ENCODE results near the gene AGBL4.

AGBL4 gene

DNA sequence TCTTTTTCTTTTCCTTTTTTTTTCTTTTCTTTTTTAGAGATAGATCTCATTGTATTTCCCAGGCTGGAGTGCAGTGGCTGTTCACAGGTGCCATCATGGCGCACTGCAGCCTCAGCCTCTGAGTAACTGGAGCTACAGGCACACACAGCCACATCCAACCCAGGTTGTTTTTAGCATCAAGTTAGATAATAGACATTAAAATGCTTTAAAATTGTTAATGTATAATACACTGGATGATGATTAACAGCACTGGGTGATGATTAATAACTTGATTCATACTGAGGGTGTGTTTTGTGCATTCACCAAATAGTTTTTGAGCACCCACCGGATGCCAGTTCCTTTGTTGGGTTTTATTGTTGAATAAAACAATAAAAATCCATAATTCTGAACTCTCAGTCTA is 1322.3 kb downstream of the AGBL4 start:
- DNase-seq = no peak

DNA sequence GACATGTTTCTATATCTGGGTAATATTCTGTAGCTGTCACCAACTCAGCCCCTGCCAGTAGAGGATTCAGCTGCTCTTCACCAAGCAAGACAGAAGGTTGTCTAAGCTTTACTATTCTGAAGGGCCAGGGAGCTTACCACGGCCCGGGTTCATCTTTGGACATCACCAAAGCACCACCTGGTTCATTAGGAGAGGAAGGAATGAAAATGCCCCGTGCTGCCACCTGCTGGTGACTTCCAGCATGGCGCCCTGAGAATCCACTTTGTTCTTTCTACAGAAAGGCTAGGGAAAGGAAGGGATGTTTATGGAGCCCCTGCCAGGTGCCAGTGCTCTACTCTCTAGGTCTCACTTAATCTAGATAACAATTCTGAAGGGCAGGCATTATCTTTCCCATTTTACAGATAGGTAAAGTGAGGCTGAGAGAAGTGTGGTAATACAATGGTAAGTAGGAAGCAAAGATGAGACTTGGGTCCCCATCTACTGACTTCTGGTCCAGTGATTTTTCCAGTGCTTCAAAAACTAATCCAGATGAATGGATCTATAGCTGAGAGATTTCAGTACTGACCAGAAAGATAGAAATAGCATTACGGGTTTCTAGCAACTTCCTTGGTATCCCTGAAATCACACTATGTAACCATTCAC is 1326.6 kb downstream of the AGBL4 start:
- peak; percentile 88 for DNase-seq

DNA sequence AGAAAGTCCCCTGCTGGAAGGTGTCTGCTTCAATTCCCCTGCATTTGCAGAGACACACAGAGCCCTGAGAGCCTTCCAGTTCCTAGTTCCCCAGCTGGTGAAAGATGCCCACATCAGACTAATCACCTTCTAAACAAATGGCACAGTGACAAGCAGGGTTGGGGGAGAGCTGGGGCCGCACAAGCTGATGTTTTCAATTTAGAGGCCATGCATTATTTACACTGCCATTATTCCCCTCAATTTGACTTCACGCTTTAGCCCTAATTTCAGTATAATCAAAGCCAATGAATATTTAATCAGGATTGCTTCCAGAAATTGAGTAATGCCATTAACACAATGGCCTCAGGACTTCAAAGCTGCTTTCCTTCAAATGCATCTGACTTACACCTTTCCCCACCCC is 1328.6 kb downstream of the AGBL4 start:
- no peak for DNase-seq

DNA sequence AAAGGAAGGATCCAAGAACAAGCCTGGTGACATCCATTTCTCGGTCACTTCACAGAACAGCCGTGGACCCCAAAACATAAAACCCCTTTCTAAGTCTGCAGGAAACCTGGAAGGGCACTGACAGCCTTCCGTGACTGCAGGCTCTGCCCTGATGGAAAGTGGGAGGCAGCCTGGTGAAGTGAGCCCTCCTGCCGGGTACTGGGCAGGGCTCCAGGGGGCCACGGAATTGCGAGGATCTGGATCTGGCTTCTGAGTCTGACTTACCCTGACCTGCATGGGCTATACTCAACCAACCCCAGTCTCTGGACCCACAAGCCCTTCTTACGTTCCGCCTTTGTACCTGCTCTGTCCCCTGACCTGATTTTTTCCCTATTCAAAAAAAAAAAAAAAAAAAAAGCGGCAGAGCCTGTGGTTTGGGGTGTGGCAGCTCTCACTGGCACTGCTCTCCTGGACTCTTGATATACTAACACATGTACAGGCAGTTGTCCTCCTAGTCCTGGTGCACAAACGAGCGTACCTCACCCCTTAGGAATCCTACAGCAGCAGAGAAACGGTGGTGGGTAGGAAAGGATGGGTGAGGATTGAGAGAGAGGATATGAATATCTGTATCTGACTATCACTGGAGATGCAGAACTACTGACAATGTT is 1330.0 kb downstream of the AGBL4 start:
- DNase-seq = no peak

DNA sequence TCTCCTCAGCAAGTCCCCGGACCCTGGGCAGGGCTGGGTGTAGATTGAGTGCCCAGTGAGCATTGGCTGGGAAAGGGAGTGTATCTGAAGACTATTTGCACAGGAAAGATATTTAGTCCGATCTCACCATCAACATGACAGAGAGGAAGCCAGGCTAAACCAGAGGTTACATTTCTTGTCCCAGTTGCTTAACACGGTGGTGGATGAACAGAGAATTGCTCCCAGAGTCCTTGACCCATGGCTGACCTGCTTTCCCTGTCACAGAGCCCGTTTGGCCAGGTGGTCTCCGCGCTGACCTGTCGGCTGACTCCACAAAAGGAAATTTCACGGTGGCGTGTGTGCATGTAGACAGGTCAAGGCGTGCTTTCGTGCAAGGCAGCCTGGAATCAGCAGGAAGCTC is 1330.6 kb downstream of the AGBL4 start:
- no peak for DNase-seq

DNA sequence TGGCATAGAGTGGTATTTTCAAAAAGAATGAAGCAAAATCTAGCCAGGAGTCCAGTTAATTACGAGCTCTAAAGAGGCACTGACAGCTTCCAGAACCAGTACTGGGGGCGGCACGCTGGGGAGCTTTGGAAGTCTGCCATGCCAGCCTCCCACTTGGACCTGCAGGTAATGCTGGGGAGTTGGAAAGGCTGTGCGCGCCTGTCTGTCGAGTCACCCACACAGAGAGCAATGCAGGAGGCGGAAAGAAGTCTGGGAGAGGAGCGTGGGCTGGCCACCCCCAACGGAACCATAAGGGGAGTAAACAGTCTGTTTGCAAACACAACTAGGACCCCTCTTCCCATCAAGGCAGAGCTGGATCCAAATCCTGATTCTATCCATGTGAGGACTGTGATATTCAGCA is 1331.5 kb downstream of the AGBL4 start:
- DNase-seq = no peak

DNA sequence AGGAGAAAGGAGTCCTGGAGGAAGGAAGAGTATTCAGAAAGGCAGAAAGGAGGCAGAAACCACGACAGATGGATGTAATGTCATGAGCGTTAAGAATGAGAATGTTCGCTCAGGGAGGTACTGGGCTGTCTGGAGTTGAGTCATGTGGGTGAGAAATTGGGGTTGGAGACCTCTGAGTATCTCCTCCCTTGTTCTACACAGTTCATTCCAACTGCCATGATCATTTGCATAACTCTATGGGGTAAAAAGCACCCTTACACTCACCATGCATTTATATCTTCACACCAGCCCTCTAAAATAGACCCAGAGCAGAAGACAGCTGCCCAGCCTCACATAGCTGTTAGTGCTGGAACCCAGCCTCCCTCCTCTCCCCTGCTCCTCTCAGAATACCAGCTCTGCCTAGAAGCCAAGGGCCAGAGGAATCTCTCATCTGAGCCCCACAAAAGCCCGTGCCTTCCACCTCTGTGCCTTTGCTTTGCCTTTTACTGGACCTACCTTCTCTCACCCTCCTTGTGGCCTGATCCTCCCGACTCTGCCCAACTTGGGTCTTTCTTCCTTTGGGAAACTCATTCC is 1332.2 kb downstream of the AGBL4 start:
- no peak for DNase-seq

DNA sequence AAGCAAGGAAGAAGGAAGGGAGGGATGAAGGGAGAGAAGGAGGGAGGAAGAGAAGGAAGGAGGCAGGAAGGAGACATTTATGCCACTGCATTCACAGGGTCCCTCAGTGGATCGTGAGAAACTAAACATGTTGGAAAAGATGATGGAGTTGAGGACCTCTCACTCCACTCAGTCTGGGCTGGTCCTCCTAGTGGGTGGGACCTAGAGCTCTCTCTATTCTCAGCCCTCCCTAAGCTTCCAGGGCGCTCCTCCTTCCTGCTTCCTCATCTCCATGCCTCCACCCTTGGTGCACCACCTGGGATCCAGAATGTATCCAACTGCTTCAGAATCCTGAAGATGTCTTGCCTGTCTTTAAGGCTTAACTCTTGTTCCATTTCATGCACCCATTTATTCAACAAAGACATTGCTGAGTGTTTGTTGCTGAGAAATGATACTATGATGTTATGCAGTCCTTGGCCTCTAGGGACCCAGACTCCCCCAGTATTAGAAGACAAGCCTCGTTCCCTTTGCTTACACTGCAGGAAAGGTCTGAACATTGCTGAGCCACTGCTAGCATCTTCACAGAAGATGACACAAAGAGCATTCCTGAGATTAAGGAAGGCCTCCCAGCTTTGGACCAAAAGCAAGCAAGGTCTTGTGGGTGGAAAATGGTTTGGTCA is 1335.5 kb downstream of the AGBL4 start:
- no peak for DNase-seq

DNA sequence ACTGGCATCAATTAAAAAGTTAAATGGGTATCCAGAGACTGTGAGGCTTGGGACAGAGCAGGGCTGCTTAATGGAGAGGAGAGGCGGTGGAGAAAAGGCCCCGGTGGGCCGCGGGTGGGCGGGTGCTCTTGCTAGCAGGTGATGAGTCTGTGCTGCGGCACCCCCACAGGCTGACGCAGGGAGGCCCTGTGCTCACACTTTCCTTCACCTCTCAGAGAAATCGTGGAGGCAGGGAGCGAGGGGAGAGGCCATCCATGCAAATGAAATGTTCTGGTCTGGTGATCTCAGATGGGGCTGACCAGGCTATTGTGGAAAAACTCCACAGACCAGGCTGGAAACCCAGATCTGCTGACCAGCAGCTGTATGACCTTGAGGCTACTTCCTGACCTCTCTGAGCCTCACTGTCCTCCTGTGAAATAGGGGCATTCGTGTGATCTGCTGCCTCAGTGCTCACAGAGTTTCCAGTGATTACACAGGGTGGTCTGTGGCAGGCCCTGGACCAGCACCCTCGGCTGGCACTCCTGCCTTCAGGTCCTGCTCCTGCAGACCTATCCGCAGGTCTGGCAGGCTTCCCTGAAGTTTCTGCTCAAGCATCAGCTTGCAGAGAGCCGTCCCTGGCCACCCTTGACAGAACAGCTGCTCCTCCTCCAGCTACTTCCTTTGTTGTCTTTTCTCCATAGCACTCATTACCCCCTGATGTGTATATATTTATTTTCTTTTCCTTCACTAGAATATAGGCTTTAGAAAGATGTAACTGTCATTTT is 1336.3 kb downstream of the AGBL4 start:
- DNase-seq = no peak

DNA sequence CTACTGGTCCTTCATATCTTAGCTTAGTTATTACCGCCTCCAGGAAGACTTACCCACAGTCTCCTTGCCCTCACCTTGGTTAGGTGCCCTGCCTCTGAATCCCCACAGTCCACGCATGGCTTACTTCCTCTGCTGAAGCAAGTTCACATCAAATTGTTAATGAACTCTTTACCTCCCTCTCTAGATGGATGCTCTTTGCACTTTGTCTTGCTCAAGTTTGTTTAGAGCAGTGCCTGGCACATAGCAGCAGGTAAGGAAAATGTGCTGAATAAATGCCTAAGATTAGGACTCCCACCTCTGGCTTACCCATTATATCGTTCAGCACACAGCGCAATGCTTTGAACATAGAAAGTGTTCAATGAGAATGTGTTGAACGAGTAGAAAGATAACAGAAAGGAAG is 1337.6 kb downstream of the AGBL4 start:
- DNase-seq = no peak

DNA sequence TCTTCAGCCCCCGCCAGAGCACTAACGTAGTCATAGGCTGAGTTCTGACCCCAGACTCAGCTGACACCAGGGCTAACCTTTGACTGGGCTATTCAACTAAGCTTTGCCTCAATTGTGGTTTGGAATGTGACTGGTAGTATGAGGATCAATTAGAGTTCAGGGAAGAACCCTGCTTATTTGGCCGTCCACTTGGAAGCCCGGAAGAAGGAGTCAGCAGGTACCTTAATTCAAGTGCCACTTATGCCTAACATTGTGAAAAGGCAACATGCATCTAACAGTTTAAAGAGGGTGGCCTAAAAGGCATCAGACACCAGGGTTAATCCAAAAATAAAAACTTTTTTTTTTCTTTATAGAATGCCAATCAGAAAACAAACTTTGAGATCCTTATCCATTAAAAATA is 1339.4 kb downstream of the AGBL4 start:
- no peak for DNase-seq

DNA sequence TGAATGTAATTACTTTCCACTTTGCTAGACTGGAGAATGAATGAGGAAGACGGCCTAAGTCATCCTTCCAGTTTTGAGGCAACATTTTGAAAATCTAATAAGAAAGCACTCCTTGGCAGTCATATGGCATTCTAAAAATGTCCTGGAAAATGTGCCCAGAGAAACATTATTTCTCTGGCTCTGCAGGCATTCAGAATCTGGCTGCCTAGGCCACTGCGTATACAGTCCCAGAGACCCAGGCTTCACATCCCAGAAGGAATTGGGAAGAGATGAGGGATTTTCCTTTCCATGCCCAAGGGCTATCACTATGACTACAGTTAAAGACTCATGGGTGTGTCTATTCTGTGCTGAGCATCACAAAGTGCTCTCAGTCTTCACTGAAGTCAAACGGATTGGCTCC is 1339.9 kb downstream of the AGBL4 start:
- no peak for DNase-seq

DNA sequence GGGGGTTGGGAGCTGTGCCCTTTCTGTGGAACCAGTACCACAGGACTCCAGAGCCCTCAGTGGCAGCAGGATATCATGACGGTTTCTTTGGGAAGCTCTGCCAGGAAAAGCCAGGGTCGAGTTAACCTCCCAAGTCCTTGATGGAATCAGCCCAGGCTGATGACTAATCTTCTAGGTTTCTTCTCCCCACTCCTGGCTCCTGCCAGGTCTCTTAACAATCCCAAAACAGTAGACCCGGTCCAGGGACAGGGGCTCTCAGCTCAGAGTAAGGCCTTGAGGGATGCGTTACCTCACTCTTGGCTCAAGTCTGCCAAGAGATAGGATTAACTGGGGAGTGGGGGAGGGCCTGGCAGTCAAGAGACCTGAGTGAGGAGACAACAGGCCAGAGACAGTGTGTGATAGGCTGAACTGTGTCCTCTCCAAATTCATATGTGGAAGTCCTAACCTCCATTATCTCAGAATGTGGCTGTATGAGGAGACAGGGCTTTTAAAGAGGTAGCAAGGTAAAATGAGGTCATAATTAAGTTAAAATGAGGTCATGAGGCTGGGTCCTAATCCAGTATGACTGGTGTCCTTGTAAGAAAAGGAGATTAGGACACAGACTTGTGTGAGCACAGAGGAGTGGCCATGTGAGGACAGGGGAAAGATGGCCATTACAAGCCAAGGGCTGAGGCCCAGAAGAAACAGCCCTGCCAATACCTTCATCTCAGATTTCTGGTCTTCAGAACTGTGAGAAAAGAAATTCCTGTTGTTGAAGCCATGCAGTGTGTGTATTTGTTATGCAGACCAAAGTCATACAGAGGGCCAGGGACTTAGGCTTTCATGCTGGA is 1342.1 kb downstream of the AGBL4 start:
- no peak for DNase-seq

DNA sequence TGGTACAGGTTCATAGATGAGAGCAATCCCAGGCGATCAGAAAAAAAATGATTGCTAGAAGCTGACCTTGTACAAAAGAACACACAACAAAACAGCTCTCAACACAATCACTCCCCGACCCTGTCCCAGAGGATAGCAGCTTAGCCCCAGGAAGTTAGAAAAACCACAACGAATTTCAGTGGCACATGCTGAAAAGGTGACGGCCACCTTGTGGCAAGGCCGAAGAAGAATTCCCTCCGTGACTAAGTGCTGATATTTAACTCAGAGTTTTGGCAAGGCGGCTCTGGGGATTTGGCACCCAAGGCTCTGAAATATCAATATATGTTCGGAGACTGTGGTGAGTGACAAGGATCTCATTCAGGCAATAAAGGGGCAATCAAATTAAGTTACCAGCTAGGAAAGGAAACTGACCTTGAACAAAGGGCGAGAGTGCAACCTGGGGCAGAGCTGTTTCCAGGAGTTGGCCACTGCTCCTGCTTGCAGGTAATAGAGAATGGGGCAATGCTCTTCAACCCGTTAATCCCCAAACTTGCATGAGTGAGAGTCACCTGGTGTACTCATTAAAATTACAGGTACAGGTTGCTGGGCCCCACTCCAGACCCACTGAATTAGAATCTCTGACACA is 1343.2 kb downstream of the AGBL4 start:
- DNase-seq = no peak

DNA sequence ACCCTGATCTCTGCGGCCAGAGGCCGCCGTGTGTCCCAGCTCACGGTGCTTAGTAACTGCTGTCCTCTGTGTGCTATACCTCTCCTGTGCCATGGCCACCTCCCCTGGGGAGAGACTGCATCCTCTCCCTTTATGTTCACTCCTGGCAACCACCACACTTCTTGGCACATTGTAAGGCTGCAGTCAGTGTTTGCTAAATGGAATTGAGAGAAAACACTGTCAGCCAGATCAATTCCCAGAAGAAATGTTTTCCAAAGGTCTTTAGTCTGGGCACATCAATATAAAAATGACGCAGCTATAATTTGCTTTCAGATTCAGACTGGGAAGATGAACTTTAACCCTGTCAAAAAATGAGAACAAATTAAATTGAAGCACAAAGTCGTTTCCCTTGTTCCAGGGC is 1343.9 kb downstream of the AGBL4 start:
- no peak for DNase-seq

DNA sequence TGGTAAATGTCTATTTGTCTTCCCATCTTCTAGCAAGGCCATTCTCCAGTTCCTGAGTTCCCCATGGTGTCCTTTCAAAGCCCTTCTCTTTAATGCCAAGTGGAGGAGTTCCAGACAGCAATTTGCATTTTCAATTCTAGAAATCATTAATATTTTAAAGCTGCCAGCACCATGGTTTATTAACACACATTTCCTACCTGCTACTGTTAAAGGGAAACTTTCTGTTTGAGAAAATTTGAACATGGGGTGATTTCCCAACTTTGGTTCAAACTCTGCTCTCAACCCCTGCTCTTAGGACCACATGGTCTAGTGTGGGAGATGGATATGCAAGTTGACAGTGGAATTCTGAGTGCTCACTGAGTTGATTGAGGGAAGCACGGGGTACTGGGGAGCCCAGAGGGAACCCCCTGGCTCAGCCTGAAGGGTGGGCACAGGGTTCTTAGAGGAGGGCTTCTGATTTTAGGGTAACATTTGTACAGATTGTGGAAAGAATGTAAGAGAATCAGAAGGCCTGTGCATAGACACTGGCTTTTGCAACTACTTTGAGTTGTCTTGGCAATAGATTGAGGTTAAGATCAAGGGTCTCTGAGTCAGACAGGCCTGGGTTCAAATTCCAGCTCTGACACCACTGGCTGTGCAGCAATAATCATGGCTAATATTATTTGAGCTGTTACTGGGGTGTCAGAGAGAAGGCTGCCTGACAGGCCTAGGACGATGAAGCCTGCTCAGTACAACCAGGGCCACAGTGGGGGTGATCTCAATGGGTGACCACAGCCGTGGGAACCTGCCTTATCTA is 1344.8 kb downstream of the AGBL4 start:
- DNase-seq = no peak

DNA sequence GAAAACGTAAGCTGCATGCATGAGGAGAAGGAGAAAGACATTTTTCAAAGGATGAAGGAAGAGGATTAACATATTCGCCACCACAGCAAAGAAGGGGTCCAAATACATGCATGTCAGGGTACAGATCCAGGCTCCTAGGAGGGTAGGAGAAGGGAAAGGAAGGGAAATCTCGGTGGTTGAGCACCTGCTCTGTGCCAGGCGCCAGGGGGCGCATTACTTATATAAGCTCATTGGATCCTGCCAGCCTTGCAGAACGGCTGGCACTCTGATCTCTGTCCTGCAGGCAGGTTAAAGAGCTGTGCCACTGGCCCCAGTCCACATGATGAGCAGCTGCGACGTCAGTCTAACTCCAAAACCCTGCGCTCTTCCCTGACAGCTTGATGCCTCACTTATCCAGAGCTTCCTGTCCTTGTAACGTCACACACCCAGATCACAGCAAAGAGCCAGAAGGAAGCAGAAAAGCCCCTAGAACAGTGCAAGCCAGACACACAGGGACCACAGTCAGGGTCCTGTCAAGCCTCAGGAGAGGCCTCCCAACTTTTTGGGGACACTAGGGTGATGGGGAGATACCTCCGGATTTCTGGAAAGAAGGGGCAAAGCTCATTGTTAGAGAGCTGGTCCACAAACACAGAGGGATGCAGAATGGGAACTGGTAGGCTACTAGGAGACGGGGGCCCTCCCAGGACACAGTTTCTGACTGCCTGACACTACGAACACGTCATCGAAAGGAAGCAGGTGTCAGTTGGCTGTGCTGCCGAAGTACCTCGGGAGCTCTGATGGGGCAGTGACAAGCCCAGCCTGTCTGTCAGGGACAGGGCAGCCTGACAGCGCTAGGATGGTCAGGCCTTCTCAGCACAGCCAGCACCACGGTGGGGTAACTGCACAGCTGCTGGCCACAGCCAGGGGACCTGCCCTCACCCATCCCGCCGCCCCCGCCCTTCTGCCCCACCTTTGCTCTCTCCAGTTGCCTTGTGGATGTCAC is 1346.2 kb downstream of the AGBL4 start:
- peak; percentile 70 for DNase-seq

DNA sequence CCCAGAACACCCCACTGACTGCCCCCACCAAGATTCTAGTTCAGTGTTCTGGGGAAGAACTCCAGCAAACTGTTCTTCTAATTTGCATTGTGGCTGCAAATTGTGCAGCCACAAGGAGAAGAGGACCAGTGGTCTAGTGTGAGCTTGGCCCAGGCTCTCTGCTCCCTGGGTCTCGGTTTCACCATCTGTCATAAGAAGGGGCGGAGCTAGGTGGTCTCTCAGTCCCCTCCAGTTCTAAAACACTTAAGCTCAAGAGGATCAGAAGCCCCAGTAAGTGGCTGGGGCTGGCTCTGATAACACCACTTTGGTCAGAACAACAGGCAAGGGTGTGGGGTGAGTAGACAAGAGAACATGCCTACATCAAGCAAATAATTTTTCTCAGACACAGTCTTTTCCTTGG is 1346.9 kb downstream of the AGBL4 start:
- DNase-seq = no peak

DNA sequence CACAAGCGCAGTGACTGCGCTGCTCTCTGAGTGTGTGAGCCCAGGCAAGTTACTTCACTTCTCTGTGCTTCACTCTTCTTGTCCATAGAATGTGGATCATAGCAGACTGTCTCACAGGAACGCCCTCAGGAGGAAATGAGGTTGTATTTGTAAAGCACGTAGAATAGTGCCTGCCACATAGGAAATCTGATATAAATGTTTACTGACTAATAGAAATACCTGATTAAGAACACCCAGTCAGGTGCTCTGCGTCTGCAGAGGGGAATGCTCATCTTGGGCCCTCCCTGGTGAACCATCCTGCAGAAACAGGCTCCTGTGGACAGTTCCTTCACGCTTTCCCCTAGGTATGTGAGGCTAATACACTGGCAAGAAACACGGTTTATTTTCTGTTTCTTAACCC is 1347.4 kb downstream of the AGBL4 start:
- DNase-seq = no peak

DNA sequence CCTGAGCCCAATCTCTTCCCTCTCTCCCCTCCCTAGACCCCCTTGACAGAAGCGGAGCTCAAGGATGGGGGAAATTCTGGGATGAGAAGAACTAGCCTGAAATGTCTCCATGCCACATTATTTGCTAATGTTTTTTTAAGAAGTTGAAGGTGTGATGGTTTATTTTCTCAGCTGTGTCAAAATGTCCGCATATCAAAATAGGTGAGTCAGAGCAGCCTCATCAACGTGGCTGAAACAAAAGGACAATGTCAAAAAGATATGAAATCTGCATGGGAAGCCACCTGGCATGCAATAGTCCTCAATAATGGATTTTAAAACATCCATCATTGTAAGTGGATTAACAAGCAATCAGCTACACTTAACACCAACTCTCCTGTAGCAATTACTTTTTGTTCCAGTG is 1348.5 kb downstream of the AGBL4 start:
- no peak for DNase-seq

Data from stimulated activated CD8-positive, alpha-beta memory T cell treated with anti-CD3 and anti-CD28 coated beads, Interleukin-4, amount 100 ng/mL, for 48 hours (primary cell).